Upper lobe of left lung (tissue), 6 donors: ENCODE measurements around the gene FXR1. TPM values are rescaled to one million over a fixed set of nuclear protein-coding genes. Genes with fewer than 3 reads are reported as not detected.
"Not testable (repeated sequence)": the region's sequence is repeated elsewhere in the genome, so short reads cannot be mapped to it uniquely, and the experiment has no call there.

Experiments used
- ATAC-seq, 2 donors: fragments of 200-7000 bp; cut with Tn5 transposase; one replicate each; pipeline ENCODE4 v1.9.1; 2022; ENCODE audit warnings: mild to moderate bottlenecking in 2 of 2, moderate library complexity in 2 of 2; ENCODE audit not compliant: low FRiP score in 2 of 2
- DNase-seq, 2 donors: peaks; one replicate each; pipeline ENCODE4 v3.0.0-alpha.2; 2019 to 2020
- H3K27ac ChIP-seq, 4 donors: fragments of 200-600 bp; sonication (generic); one replicate each; pipeline ENCODE4 v1.5.1; 2016 to 2019
- H3K27me3 ChIP-seq, 4 donors: fragments of 200-600 bp; sonication (generic); one replicate each; pipeline ENCODE4 v1.5.1; 2017 to 2019
- H3K36me3 ChIP-seq, 4 donors: fragments of 200-600 bp; sonication (generic); one replicate each; pipeline ENCODE4 v1.5.1; 2016 to 2019
- H3K4me1 ChIP-seq, 4 donors: fragments of 200-600 bp; sonication (generic); one replicate each; pipeline ENCODE4 v1.5.1; 2018 to 2019
- H3K4me3 ChIP-seq, 4 donors: fragments of 200-600 bp; sonication (generic); one replicate each; pipeline ENCODE4 v1.5.1; 2017 to 2019; ENCODE audit warnings: mild to moderate bottlenecking in 2 of 4, moderate library complexity in 1 of 4
- H3K9me3 ChIP-seq, 4 donors: fragments of 200-600 bp; sonication (generic); one replicate each; pipeline ENCODE4 v1.5.1; 2018 to 2019
- CTCF ChIP-seq, 6 experiments: fragments of 450-650 bp in 4 of 6; fragments of 200-600 bp in 2 of 6; sonication (generic) in 2 of 6; IDR thresholded peaks; one replicate each; pipeline ENCODE4 v1.5.1; 2016 to 2019; ENCODE audit warnings: antibody characterized with exemption in 6 of 6
- EP300 ChIP-seq, 4 donors: sonication (generic); formaldehyde crosslinking; IDR thresholded peaks; one replicate each; pipeline ENCODE4 v1.5.1; 2017; ENCODE audit warnings: antibody characterized with exemption in 4 of 4, control low read depth in 2 of 4
- POLR2A ChIP-seq, 4 donors: fragments of 450-650 bp; IDR thresholded peaks; one replicate each; pipeline ENCODE4 v1.5.1; 2016 to 2017; ENCODE audit warnings: antibody characterized with exemption in 4 of 4, mild to moderate bottlenecking in 2 of 4
- POLR2AphosphoS5 ChIP-seq, 2 donors: sonication (generic); formaldehyde crosslinking; IDR thresholded peaks; one replicate each; pipeline ENCODE4 v1.5.1; 2017; ENCODE audit warnings: antibody characterized with exemption in 2 of 2
- WGBS, 2 donors: methylation state at CpG; one replicate each; pipeline ENCODE4 v1.1.5; 2017 to 2018; 5-methylcytosine and 5-hydroxymethylcytosine counted together
- total RNA-seq, 6 donors: library from RNA; depleted of rRNA in 4 of 6; stranded (reverse); fragments of >200 nt in 4 of 6; gene quantifications; one replicate each; pipeline versions ENCODE4 v1.1.0 to v1.2.1, GENCODE V29; 2016 to 2021
- donor health status: DM: no; HTN: no; CAD: no; lungs with moderate emphysema.
- donor health status: DM: no; HTN: yes; CAD: no; lungs with severe emphysema.

The FXR1 gene
- total RNA-seq = 100 to 1,000 TPM in 2 of 6 donors, 10 to 100 TPM in 4; 74.9 to 145 (median 88.3) TPM

- H3K4me1 ChIP-seq = peaks cover 18 to 43% (median 23%) of the 10 kb centered on the region in 4 donors
- TF ChIP-seq CTCF (IDR thresholded peaks at IDR 0.05) = peak; percentile 82 to 88 (median 84)
- TF ChIP-seq POLR2AphosphoS5 (IDR thresholded peaks at IDR 0.05) = peak; percentile 58 to 80
- peak in 3 of 4 donors; percentile 21 to 73 (median 48) for TF ChIP-seq POLR2A (IDR thresholded peaks at IDR 0.05)
- TF ChIP-seq EP300 (IDR thresholded peaks at IDR 0.05) = no peak
- WGBS, 2 donors = 0 to 1% methylated on average over 22 to 51 of the region's 68 CpGs
- ATAC-seq (peak; percentile 98 to 99), DNase-seq (peak; percentile 96)
- H3K27me3 ChIP-seq = no peaks in the 10 kb centered on the region
- peak within 1 kb of the TSS; percentile 89 to 97 (median 92) for H3K27ac ChIP-seq
- H3K36me3 ChIP-seq = no peaks in the 10 kb centered on the region
- H3K9me3 ChIP-seq = no peaks in the 10 kb centered on the region
- H3K4me3 ChIP-seq = peak within 1 kb of the TSS; percentile 64 to 95 (median 76)
Measured at GRCh38 chr3:180912304-180913296, at the start of gene FXR1. Gene FXR1, plus strand, starts transcription at chr3:180912670. Its CDS starts 16 bp downstream, at chr3:180912686.

GRCh38 chr3:180870008-180870699 lies 42.3 kb upstream of the FXR1 start:
- DNase-seq (peak in 1 of 2 donors; percentile 86), ATAC-seq (peak; percentile 63 to 83)
- 21 to 32% methylated on average over 26 to 28 of the region's 28 CpGs for WGBS, 2 donors
- no peaks in the 10 kb centered on the region for H3K36me3 ChIP-seq
- no peaks in the 10 kb centered on the region for H3K9me3 ChIP-seq
- peak overlapping the region in 2 of 4 donors; percentile 21 to 39 for H3K27ac ChIP-seq
- no peaks in the 10 kb centered on the region for H3K27me3 ChIP-seq
- no peaks in the 10 kb centered on the region for H3K4me1 ChIP-seq
- TF ChIP-seq CTCF (IDR thresholded peaks at IDR 0.05) (no peak), POLR2AphosphoS5 (IDR thresholded peaks at IDR 0.05) (no peak), POLR2A (IDR thresholded peaks at IDR 0.05) (no peak), EP300 (IDR thresholded peaks at IDR 0.05) (no peak)
- peak overlapping the region in 3 of 4 donors; percentile 15 to 43 (median 42) for H3K4me3 ChIP-seq

GRCh38 chr3:180871901-180872300 lies 40.6 kb upstream of the FXR1 start:
- no peaks in the 10 kb centered on the region for H3K27me3 ChIP-seq
- DNase-seq (no peak), ATAC-seq (peak in 1 of 2 donors; percentile 75)
- H3K9me3 ChIP-seq = no peaks in the 10 kb centered on the region
- no peaks in the 10 kb centered on the region for H3K4me1 ChIP-seq
- no peaks in the 10 kb centered on the region for H3K36me3 ChIP-seq
- whole genome bisulfite sequencing, 2 donors = 45 to 46% methylated on average over 3 of the region's 3 CpGs
- no peak overlapping the region for H3K27ac ChIP-seq
- no peak overlapping the region for H3K4me3 ChIP-seq
- TF ChIP-seq POLR2AphosphoS5 (IDR thresholded peaks at IDR 0.05) (no peak), POLR2A (IDR thresholded peaks at IDR 0.05) (no peak), EP300 (IDR thresholded peaks at IDR 0.05) (no peak), CTCF (IDR thresholded peaks at IDR 0.05) (no peak)

GRCh38 chr3:180872430-180872829 lies 40.0 kb upstream of the FXR1 start:
- 86 to 88% methylated on average over 9 of the region's 9 CpGs for WGBS, 2 donors
- not testable (repeated sequence) for H3K4me1 ChIP-seq, H3K27ac ChIP-seq, H3K4me3 ChIP-seq, H3K27me3 ChIP-seq, DNase-seq, H3K9me3 ChIP-seq, H3K36me3 ChIP-seq, ATAC-seq

GRCh38 chr3:180875124-180875698 lies 37.3 kb upstream of the FXR1 start:
- TF ChIP-seq POLR2AphosphoS5 (IDR thresholded peaks at IDR 0.05) = no peak
- no peak for TF ChIP-seq CTCF (IDR thresholded peaks at IDR 0.05)
- TF ChIP-seq EP300 (IDR thresholded peaks at IDR 0.05) = no peak
- TF ChIP-seq POLR2A (IDR thresholded peaks at IDR 0.05) = no peak
- Histone ChIP-seq H3K9me3 (no peaks in the 10 kb centered on the region), H3K27ac (no peak overlapping the region), H3K27me3 (no peaks in the 10 kb centered on the region), H3K36me3 (no peaks in the 10 kb centered on the region), H3K4me1 (no peaks in the 10 kb centered on the region), H3K4me3 (no peak overlapping the region)
- ATAC-seq (no peak), DNase-seq (no peak)
- 65 to 73% methylated on average over 2 of the region's 2 CpGs for WGBS, 2 donors
